Adipose tissue (tissue), 3 donors: ENCODE results near the gene ZNF609. TPM values are rescaled to one million over a fixed set of nuclear protein-coding genes. Genes with fewer than 3 reads are reported as not detected.

Source experiments
- H3K27ac ChIP-seq: one replicate; pipeline ENCODE4 v1.5.1; 2013; ENCODE audit warnings: low read depth, low read length
- WGBS, 3 donors: extraction: QIAGEN DNeasy Blood & Tissue Kit; methylation state at CpG; one replicate each; pipeline ENCODE4 v1.1.7; 2013; 5-methylcytosine and 5-hydroxymethylcytosine counted together
- polyA plus RNA-seq, 3 donors: library from polyadenylated mRNA; stranded (reverse); fragments of 200-250 nt; gene quantifications; one replicate each; pipeline ENCODE4 v1.2.3, GENCODE V29; 2013
- donor health status: healthy with polysubstance abuse.
- donor health status: Bipolar disorder and iron deficiency.
- donor health status: healthy.

ZNF609 gene
- polyA plus RNA-seq, 3 donors, result 3.5 to 9.8 (median 7.9) TPM

DNA sequence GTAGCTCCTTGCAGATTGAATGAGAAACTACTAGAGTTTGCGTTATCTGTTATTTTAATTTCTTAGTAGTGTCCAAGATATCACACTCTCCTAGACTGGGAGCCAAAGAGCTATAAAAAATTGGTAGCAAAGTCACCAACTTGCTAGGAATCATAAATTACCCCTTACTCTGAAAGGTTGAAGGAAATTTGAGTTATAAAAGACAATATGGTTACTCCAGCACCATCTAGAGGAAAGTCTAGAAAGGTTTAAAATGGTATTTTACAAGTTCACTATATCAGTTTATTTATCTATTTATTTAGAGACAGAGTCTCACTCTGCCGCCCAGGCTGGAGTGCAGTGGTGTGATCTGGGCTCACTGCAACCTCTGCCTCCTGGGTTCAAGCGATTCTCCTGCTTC, 193.4 kb downstream of the ZNF609 start:
- 60 to 76% (median 72%) methylated on average over 3 of the region's 3 CpGs for WGBS, 3 donors
- H3K27ac ChIP-seq, result no peak overlapping the region

DNA sequence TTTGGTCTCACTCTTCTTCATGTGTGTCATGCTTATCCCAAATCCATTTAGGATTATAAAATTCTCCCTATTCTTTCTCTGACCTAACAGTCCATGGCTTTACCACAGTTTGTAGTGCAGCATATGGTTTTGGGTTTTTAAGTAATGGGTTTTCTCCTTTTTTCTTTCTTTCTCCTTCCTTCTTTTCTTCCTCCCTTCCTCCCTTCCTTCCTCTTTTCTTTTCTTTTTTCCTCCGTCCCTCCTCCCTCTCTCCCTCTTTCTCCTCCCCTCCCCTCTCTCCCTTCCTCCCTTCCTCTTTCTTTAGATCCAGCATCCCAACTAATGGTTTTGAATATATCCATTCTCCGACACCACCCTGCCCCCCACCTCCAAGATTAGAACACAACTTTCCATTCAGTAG, 196.1 kb downstream of the ZNF609 start:
- H3K27ac ChIP-seq, result no peak overlapping the region
- WGBS, 3 donors, result 75 to 82% (median 76%) methylated on average over 2 of the region's 2 CpGs

DNA sequence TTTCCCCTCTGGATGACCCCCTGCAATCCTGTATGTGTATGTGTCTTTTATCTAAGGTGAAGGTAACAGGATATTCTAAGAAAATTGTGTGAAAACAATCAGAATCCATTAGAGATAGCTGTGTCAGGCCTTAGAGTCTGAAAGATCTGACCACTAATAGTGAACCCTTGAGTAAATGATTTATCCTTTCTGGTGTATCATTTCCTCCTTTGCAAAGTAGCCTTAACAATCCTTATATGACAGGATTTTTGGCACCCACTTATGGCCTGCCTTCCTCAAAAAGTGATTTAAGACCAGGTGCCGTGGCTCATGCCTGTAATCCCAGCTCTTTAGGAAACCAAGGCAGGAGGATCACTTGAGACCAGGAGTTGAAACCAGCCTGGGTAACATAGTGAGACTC, 204.8 kb downstream of the ZNF609 start:
- WGBS, 3 donors, result 64 to 100% (median 95%) methylated on average over 1 of the region's 1 CpG
- no peak overlapping the region for H3K27ac ChIP-seq

DNA sequence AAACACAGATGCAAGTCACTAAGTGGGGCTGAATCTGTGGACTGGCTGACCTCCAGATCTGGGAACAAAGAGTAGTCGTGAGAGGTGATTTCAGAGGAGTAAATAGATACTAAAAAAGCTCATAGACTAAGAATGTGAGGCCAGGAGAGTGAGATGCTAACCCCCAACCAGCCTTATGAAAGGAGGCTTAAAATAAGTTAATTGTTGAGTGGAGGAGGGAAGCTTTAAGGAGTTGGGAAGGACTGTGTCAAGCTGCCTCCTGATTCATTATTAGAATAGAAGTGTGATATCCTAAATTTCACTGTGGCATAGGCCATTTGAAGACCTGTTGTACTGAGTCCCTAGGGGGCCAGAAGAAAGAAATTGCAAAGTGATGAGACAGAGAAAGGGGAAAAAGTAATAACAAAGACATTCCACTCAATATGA, 207.4 kb downstream of the ZNF609 start:
- WGBS, 3 donors, result 38 to 46% (median 43%) methylated on average over 1 of the region's 1 CpG
- H3K27ac ChIP-seq, result no peak overlapping the region

DNA sequence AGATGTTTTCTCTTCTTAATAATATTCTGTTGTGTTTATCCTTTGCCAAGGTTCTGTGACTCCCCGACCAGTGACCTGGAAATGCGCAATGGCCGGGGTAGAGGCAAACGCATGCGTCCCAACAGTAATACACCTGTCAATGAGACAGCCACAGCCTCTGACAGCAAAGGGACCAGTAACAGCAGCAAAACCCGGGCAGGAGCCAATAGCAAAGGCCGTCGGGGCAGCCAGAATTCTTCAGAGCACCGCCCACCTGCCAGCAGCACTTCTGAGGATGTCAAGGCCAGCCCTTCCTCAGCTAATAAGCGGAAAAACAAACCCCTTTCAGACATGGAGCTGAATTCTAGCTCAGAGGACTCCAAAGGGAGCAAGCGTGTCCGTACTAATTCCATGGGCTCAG, 213.5 kb downstream of the ZNF609 start:
- WGBS, 3 donors, result 89 to 93% (median 93%) methylated on average over 12 of the region's 12 CpGs
- no peak overlapping the region for H3K27ac ChIP-seq

DNA sequence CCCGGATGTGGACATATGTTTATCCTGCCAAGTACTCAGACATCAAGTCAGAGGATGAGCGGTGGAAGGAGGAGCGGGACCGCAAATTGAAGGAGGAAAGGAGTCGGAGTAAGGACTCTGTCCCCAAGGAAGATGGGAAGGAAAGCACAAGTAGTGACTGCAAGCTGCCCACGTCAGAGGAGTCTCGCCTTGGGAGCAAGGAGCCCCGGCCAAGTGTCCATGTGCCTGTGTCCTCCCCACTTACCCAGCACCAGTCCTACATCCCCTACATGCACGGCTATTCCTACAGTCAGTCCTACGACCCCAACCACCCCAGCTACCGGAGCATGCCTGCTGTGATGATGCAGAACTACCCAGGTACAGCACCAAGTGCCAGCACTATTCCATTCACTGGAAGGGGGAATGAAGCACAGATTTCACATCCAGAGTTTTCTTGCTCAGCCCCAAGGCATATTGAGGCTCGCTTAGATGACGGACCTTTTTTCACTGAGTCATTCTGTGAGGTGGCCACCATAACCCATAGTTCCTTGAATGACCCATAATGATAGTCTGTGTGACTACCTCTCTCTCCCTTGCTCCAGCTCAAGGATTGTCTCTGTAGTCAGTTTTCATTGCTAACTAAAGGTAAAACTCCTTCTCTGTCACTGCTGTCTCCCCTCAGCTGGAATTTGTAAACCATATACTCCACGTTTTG, 217.9 kb downstream of the ZNF609 start:
- H3K27ac ChIP-seq, result no peak overlapping the region
- WGBS, 3 donors, result 85 to 90% (median 88%) methylated on average over 14 of the region's 14 CpGs

DNA sequence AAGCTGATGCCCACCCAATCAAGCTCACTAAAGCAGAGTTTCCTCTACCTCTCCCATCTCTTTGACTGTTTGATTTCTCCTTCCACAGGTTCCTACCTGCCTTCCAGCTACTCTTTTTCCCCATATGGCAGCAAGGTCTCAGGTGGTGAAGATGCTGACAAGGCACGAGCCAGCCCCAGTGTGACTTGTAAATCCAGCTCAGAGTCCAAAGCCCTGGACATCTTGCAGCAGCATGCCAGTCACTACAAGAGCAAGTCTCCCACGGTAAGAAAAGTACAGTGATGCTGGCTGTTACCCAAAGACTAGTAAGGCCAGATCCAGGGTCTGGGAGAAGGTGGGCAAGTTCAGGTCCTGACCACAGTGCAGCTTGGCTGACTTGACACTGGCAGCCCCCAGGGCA, 219.7 kb downstream of the ZNF609 start:
- H3K27ac ChIP-seq, result no peak overlapping the region
- 74 to 75% (median 74%) methylated on average over 2 of the region's 2 CpGs for WGBS, 3 donors

DNA sequence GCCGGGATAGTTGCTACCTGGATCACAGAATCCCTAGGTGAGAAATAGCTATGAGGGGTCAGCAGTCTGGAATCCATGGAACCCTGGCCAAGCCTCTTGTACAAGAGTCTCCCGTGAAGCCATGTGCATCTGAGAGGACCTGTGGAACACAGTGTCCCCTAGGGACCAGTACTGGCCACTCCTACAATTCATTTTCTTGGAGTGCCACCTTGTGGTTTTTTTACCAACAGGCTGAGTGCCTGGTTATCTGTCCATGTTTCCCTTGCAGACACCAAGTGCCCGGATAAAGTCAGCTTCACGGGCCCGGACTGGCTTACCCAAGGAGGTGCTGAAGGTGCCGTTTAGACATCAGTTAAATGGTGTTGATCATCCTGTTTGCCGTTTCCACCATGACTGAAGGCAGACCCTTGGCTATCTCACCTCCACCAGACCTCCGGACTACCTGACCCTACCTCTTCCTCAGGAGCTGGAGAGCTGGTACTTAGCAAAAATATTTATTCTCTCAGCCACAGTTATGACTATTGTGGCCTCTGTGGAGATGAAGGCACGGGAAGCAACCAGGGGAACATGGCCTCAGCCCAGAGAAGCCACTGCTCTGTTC, 221.1 kb downstream of the ZNF609 start:
- no peak overlapping the region for H3K27ac ChIP-seq
- WGBS, 3 donors, result 51 to 79% (median 68%) methylated on average over 9 of the region's 9 CpGs

DNA sequence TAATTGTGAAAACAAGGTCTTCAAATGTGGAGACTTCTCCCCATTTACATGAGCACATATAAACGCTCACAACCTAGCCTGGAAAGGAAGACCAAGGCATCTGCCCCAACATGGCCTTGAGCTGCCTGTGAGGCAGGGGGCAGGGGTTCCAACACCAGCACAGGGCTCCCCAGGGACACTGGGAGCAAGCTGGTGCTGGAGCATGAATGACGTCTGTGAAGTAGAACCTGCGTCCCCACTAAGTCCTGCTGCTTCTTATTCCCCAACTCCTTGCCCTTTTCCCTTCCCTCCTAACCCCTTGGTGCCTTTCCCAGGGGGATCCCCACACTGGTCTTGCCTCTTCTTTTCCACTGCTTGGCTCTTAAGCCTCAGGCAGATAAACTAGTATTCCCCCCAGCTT, 221.9 kb downstream of the ZNF609 start:
- WGBS, 3 donors, result 71 to 88% (median 82%) methylated on average over 3 of the region's 3 CpGs
- no peak overlapping the region for H3K27ac ChIP-seq

DNA sequence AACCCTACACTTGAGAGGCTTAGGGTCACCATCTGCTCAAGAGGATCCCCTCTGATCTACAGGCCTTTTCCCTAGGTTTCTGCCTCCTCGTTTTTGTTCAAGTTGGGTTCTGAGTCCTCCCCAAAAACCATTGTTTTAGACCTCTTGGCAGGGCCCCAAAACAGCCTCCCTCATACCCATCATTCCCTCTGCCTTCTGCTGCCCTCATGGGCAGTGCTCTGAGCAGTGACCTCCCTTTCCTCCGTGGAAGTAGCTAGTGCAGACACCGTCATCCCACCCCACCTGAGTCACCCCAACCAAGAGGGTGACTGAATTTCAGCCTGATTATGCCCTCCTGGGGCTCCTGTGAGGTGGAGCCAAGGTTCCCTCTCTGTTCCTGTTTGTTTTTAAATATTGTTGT, 223.0 kb downstream of the ZNF609 start:
- H3K27ac ChIP-seq, result no peak overlapping the region
- 33 to 58% (median 57%) methylated on average over 3 of the region's 3 CpGs for WGBS, 3 donors

DNA sequence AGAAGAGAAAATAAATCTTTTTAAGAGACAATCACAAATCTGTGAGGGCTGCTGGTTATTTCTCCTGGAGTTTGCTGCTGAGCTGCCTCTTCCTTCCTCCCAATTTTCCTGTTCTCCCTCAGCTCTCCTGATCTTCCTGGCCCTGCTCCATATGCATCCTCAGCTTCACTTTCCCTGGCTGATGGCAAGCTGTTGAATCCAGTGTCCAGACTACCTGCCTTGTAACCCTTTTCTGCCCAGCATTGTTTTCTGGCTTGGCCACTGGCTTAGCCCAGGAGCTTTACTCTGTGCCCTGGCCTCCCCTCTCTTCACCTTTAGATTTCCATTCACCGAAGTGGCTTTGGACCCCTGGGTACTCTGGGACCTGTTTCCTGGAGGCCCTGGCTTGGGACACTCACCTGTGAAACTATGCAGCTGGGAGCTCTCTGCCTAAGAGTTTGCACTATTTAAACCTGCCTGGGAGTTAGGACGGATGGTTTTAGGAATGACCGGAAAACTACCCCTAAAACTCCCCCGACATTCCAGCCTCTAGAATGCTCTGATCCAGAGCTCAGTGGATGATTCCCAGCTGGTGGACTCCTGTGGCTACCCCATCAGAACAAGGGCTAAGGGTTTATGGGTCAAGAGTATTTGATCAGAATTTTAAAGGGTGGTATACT, 225.0 kb downstream of the ZNF609 start:
- 61 to 69% (median 66%) methylated on average over 4 of the region's 4 CpGs for WGBS, 3 donors
- no peak overlapping the region for H3K27ac ChIP-seq

DNA sequence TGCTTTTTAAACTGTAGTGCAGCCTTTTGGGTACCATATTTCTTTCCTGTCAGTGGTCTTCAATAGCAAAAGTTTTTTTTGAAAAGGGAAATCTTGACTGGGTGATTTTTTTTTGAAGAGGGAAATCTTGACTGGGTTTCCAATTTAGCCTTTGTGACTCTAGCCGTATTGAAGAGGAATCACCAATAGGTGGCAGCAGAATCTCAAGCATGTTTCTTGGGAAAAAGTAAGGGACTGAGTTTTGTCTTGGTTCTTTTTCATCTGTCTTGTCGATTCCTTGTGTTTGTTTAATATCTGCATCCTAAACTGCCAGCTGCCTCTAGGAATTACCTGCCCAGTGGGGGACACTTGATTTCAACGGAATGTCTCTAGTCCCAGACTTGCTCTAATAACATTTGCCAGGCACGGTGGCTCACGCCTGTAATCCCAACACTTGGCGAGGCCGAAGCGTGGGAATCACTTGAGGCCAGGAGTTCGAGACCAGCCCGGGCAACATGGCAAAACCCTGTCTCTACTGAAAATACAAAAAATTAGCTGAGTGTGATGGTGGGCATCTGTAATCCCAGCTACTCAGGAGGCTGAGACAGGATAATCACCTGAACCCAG, 225.9 kb downstream of the ZNF609 start:
- H3K27ac ChIP-seq, result no peak overlapping the region
- WGBS, 3 donors, result 60 to 70% (median 64%) methylated on average over 10 of the region's 10 CpGs

DNA sequence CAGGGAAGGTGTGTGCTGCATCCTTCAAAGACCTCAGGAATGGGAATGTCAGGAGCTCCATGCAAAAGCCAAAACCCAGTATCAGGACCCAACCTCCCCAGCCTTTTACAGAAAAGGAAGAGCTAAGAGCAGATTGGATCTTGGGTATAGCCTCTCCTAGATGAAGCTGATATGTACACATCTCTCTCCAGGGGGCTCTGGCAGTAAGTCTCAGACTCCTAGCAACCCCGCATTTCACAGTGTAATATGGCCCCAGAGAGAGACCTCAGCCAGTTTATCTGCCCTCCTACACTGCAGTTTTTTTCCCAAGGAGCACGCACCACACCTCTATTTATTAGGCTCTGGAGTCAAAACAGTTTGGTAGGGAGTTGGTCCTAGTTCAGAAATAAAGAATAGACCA, 226.8 kb downstream of the ZNF609 start:
- WGBS, 3 donors, result 61 to 74% (median 67%) methylated on average over 2 of the region's 2 CpGs
- H3K27ac ChIP-seq, result no peak overlapping the region

DNA sequence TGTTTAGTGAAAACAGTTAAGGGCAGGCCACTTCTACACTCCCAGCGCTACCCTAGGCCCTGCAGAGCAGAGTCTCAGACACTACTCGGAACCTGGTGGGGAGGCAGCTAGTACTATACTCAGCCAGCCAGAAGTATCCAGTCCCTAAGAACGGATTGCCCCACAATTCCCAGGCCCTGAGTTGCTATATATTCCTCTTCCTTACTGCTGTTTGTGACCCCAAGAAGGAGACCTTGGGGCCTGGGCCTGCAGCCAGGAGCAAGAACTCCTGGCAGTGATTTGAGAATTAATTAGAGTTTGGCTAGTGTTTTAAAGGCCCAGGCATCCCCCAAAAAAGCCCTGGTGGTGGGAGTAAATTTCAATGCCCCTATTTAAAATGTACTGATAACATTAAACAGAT, 227.3 kb downstream of the ZNF609 start:
- 53 to 63% (median 59%) methylated on average over 3 of the region's 3 CpGs for WGBS, 3 donors
- no peak overlapping the region for H3K27ac ChIP-seq

DNA sequence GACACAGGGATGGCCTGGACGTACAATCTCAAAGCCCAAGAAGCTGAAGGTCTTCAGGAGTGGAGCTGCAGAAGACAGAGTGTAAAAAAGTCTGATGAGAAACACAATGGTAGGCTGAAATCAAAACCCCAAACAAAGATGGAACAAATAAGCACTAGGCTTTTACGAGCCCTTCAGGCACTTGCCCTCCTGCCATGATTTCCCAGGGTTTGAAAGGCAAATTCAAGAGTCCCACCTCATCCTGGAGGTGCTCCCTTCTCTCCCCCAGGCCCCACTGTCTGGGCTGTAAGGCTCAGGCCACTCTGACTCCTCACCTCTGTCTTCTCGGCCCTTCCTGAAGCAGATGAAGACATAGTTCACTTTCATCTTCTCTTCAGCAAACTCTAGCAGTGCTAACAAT, 228.4 kb downstream of the ZNF609 start:
- H3K27ac ChIP-seq, result no peak overlapping the region
- 80 to 91% (median 89%) methylated on average over 3 of the region's 3 CpGs for WGBS, 3 donors

DNA sequence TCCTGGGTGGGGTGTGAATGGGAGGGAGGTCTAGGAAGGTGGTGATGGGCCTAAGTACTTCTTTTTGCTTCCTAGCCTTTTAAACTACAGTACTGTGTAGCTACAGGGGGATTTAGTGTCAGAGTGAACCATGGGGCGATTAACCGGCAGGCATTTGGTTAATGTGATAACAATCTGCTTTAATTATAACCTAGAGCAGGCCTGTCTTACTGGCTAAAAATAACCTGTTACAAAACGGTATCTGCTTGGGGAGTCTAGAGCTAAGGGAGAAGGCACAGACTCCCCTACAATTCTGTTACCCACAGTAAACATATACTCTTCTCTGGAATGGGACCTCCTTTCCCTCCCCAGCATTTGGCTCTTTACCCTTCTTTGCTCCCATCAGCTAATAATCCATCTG, 229.6 kb downstream of the ZNF609 start:
- 52 to 75% (median 65%) methylated on average over 3 of the region's 3 CpGs for WGBS, 3 donors
- no peak overlapping the region for H3K27ac ChIP-seq

DNA sequence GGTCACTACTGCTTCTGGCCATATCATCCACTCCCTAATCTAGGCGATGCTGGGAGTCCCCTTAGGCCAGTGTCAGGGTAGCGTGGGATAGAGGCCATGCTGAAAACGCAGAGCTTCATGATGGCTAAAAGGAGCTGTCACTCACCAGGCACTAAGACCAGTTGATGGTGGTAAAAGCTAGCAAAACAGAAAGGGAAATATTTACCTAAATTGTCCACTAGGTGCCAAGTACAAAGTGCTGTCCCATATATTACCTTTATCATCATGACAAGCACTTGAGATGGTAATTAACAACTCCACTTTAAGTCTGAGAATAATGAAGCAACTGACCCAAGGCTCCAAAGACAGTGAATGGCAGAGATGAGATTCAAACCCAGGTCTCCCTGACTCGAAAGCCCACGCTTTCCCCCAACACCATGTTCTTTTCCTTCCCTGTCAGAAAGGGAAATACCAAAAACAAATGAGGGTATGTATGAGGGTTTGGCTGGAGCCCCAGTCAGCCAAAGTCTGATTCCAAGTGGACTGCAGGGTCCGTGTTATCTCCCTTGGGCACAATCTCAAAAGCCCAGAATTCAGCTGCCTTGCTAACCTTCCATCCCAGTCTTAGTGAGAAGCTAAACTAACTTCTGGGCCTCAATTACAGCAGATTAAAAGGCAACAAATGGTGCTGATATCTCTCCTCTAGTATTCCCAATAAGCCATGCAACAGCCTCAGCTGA, 230.4 kb downstream of the ZNF609 start:
- no peak overlapping the region for H3K27ac ChIP-seq
- 64 to 74% (median 66%) methylated on average over 6 of the region's 6 CpGs for WGBS, 3 donors

DNA sequence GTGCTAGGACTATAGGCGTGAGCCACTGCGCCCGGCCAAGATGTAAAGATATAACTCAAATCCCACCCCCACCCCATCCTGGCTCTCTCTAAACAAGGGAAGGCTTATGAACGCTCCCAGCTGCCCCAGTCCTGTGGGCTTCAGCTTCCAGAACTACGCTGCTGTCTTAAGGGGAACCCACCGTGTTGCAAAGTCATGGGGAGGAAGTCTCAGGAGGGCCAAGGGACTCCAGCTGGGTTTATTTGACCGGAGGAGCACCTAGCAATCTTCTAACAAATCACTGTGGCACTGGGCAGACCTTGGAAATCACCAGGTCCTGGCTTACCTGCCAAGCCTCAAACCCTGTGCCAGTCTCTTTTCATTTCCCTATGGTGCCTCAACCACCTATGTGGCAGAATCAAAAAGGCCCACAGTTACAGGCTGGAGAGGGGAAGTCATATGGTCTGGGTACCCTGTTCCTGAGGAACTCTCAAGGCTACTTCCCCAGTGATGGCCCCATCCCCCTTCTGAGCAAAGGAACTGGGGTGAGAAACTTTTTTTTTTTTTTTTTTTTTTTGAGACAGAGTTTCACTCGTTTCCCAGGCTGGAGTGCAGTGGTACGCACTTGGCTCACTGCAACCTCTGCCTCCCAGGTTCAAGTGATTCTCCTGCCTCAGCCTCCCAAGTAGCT, 231.7 kb downstream of the ZNF609 start:
- WGBS, 3 donors, result 57 to 83% (median 62%) methylated on average over 9 of the region's 9 CpGs
- no peak overlapping the region for H3K27ac ChIP-seq
